Smooth muscle cell (in vitro differentiated cells): ENCODE measurements around the gene PPP1R11. TPM values are rescaled to one million over a fixed set of nuclear protein-coding genes. Genes with fewer than 3 reads are reported as not detected.

Source experiments
- DNase-seq: peaks from one replicate; lab custom pipeline; 2025; ENCODE audit not compliant: unreplicated experiment; lab: John Stamatoyannopoulos, UW
- H2AFZ ChIP-seq: fragments of 200-600 bp; sonication (generic); 2 replicates; pipeline ENCODE4 v1.6.0; 2016; ENCODE audit warnings: antibody characterized with exemption, low read depth, mild to moderate bottlenecking
- H3F3A ChIP-seq: fragments of 200-600 bp; sonication (generic); 2 replicates; pipeline ENCODE4 v1.6.0; 2017; ENCODE audit warnings: antibody characterized with exemption, low read depth
- H3K27ac ChIP-seq: fragments of 200-600 bp; sonication (generic); 2 replicates; pipeline ENCODE4 v1.5.1; 2016; ENCODE audit warnings: low read depth, mild to moderate bottlenecking
- H3K27me3 ChIP-seq: fragments of 200-600 bp; sonication (generic); 2 replicates; pipeline ENCODE4 v1.6.1; 2016; ENCODE audit warnings: low read depth, mild to moderate bottlenecking
- H3K36me3 ChIP-seq: fragments of 200-600 bp; sonication (generic); 2 replicates; pipeline ENCODE4 v1.5.1; 2016; ENCODE audit warnings: low read depth
- H3K4me1 ChIP-seq: fragments of 200-600 bp; sonication (generic); 2 replicates; pipeline ENCODE4 v1.5.1; 2016; ENCODE audit warnings: low read depth
- H3K4me2 ChIP-seq: fragments of 200-600 bp; sonication (generic); 2 replicates; pipeline ENCODE4 v1.6.0; 2016; ENCODE audit warnings: mild to moderate bottlenecking
- H3K4me3 ChIP-seq: fragments of 200-600 bp; sonication (generic); 2 replicates; pipeline ENCODE4 v1.5.1; 2016; ENCODE audit warnings: mild to moderate bottlenecking
- H3K79me2 ChIP-seq: fragments of 200-600 bp; sonication (generic); 2 replicates; pipeline ENCODE4 v1.6.0; 2016; ENCODE audit warnings: low read depth, mild to moderate bottlenecking
- H3K9ac ChIP-seq: fragments of 200-600 bp; sonication (generic); 2 replicates; pipeline ENCODE4 v1.6.0; 2016; ENCODE audit warnings: low read depth
- H3K9me3 ChIP-seq: fragments of 200-600 bp; sonication (generic); replicated peaks from 2 replicates; pipeline ENCODE4 v1.5.1; 2016; ENCODE audit warnings: low read depth
- H4K20me1 ChIP-seq: fragments of 200-600 bp; sonication (generic); 2 replicates; pipeline ENCODE4 v1.6.0; 2016; ENCODE audit warnings: low read depth
- CTCF ChIP-seq: fragments of 200-600 bp; sonication (generic); IDR thresholded peaks from 2 replicates; pipeline ENCODE4 v1.5.1; 2017; ENCODE audit warnings: borderline replicate concordance, mild to moderate bottlenecking, antibody characterized with exemption; ENCODE audit not compliant: insufficient read depth, poor library complexity, severe bottlenecking
- WGBS: methylation state at CpG from one replicate; pipeline ENCODE4 v1.1.7; 2016; ENCODE audit warnings: low lambda C conversion rate; 5-methylcytosine and 5-hydroxymethylcytosine counted together
- polyA plus RNA-seq: library from polyadenylated mRNA; unstranded; fragments of >200 nt; fragmentation: Nextera tagmentation; extraction: Ambion mirVana; gene quantifications from 2 replicates; pipeline ENCODE4 v1.2.1, GENCODE V29; 2016
- total RNA-seq: library from RNA; depleted of rRNA; stranded (reverse); fragments of >200 nt; gene quantifications from 2 replicates; pipeline ENCODE4 v1.2.3, GENCODE V29; 2014

The PPP1R11 gene
- total and polyA plus RNA-seq, 2 experiments from 2014 or later = 63.4 to 80.2 TPM

- WGBS = under 1% methylated on average over 48 of the region's 48 CpGs
- H3K79me2 ChIP-seq = peaks cover 24% of the 10 kb centered on the region
Observed at GRCh38 chr6:30061092-30061857, 5.7 kb upstream of the PPP1R11 start, which contains the start of gene POLR1H. TSS of gene POLR1H (plus strand) at chr6:30061265. CDS start at chr6:30061525, 260 bp downstream.

GRCh38 chr6:30061858-30062458 lies 5.0 kb upstream of the PPP1R11 start:
- Histone ChIP-seq H4K20me1 (no peaks in the 10 kb centered on the region), H3K9ac (peak overlapping the region; percentile 89), H3K27ac (peak overlapping the region; percentile 85), H3K4me2 (peak overlapping the region; percentile 87), H3K4me3 (peak overlapping the region; percentile 78), H3K36me3 (no peaks in the 10 kb centered on the region), H3F3A (peaks cover 8% of the 10 kb centered on the region), H2AFZ (peak overlapping the region; percentile 95), H3K4me1 (peaks cover 20% of the 10 kb centered on the region), H3K9me3 (no peaks in the 10 kb centered on the region), H3K79me2 (peaks cover 24% of the 10 kb centered on the region), H3K27me3 (no peaks in the 10 kb centered on the region)
- no peak for TF ChIP-seq CTCF
- 68% methylated on average over 13 of the region's 13 CpGs for WGBS
- DNase-seq = no peak

More at GRCh38 chr6:30061092-30061857, 5.7 kb upstream of the PPP1R11 start, which contains the start of gene POLR1H:
- no peaks in the 10 kb centered on the region for H3K36me3 ChIP-seq
- no peak for TF ChIP-seq CTCF
- peak within 1 kb of the TSS; percentile 85 for H3K27ac ChIP-seq
- peaks cover 8% of the 10 kb centered on the region for H3F3A ChIP-seq
- no peaks in the 10 kb centered on the region for H3K27me3 ChIP-seq
- DNase-seq = peak; percentile 70
- H4K20me1 ChIP-seq = no peaks in the 10 kb centered on the region
- H3K4me3 ChIP-seq = peak within 1 kb of the TSS; percentile 78
- H3K4me1 ChIP-seq = peaks cover 20% of the 10 kb centered on the region
- H3K4me2 ChIP-seq = peak within 1 kb of the TSS; percentile 87
- no peaks in the 10 kb centered on the region for H3K9me3 ChIP-seq
- H2AFZ ChIP-seq = peak within 1 kb of the TSS; percentile 95
- H3K9ac ChIP-seq = peak within 1 kb of the TSS; percentile 89

DNA sequence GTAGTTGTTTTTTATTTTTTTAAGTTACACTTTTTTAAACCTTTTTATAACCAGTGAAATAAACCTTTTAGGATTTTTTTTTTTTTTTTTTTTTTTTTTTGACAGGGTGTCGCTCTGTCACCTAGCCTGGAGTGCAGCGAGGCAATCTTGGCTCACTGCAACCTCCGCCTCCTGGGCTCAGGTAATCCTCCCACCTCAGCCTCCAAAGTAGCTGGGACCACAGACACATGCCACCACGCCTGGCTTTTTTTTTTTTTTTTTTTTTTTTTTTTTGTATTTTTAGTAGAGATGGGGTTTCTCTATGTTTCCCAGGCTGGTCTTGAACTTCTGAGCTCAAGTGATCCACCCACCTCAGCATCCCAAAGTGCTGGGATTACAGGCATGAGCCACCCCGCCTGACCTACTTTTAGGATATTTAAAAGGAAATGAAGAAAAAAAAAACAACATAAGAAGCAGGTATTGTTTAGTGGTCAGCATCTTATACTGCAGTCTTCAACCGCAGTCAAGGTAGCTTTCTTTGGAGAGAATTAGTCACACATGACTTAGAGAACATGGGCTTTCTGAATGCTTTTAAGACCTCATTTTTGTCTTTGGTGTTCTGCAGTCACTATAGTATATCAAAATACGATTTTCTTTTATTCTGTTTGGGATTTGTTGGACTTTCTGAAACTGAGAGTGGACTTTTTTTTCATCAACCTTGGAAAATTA lies 4.4 kb upstream of the PPP1R11 start:
- peak overlapping the region; percentile 87 for H3K4me2 ChIP-seq
- DNase-seq = no peak
- H4K20me1 ChIP-seq = no peaks in the 10 kb centered on the region
- WGBS = 98% methylated on average over 7 of the region's 7 CpGs
- H3K4me1 ChIP-seq = peaks cover 21% of the 10 kb centered on the region
- no peaks in the 10 kb centered on the region for H3K36me3 ChIP-seq
- H3K79me2 ChIP-seq = peaks cover 24% of the 10 kb centered on the region
- TF ChIP-seq CTCF = no peak
- H3F3A ChIP-seq = peaks cover 8% of the 10 kb centered on the region
- peak overlapping the region; percentile 85 for H3K27ac ChIP-seq
- H2AFZ ChIP-seq = no peak overlapping the region
- no peaks in the 10 kb centered on the region for H3K27me3 ChIP-seq
- H3K9ac ChIP-seq = peak overlapping the region; percentile 89
- no peaks in the 10 kb centered on the region for H3K9me3 ChIP-seq
- peak overlapping the region; percentile 78 for H3K4me3 ChIP-seq
